Spinal cord (tissue), 10 donors: Measurements from ENCODE around the gene RPUSD1. TPM values are rescaled to one million over a fixed set of nuclear protein-coding genes. Genes with fewer than 3 reads are reported as not detected.
A peak's percentile ranks its signal among the peaks of the same experiment; 100 is the strongest.

Experiments used
- DNase-seq, 6 donors: peaks; one replicate each; pipeline versions ENCODE4 v3.0.0 to v3.0.0-alpha.2; 2013 to 2015; ENCODE audit warnings: low spot score in 6 of 6, low read depth in 4 of 6
- H3K27ac ChIP-seq: one replicate; pipeline ENCODE4 v1.5.1; 2013; ENCODE audit warnings: low read depth, low read length, control low read depth
- H3K27me3 ChIP-seq: one replicate; pipeline ENCODE4 v1.6.1; 2013; ENCODE audit warnings: low read length; ENCODE audit not compliant: control insufficient read depth, insufficient read depth
- H3K36me3 ChIP-seq: one replicate; pipeline ENCODE4 v1.6.1; 2013; ENCODE audit warnings: low read length; ENCODE audit not compliant: control insufficient read depth, insufficient read depth
- H3K4me1 ChIP-seq: one replicate; pipeline ENCODE4 v1.6.1; 2013; ENCODE audit warnings: low read length; ENCODE audit not compliant: control insufficient read depth, insufficient read depth
- H3K4me3 ChIP-seq: one replicate; pipeline ENCODE4 v1.5.1; 2013; ENCODE audit warnings: low read depth, low read length, control low read depth
- H3K9me3 ChIP-seq: one replicate; pipeline ENCODE4 v1.6.1; 2013; ENCODE audit warnings: low read length; ENCODE audit not compliant: control insufficient read depth, insufficient read depth
- WGBS: methylation state at CpG from one replicate; pipeline ENCODE4 v1.1.5; 2013; ENCODE audit warnings: missing lambda C conversion rate; ENCODE audit not compliant: insufficient coverage; 5-methylcytosine and 5-hydroxymethylcytosine counted together
- polyA plus RNA-seq, 2 donors: library from polyadenylated mRNA; unstranded; fragments of 120-200 nt; gene quantifications; one replicate each; pipeline ENCODE4 v1.2.1, GENCODE V29; 2013; ENCODE audit not compliant: insufficient read length in 2 of 2
- total RNA-seq, 2 donors: library from RNA; depleted of rRNA in 1 of 2; stranded (reverse); fragments of 120-200 nt in 1 of 2; fragments of >200 nt in 1 of 2; gene quantifications; one replicate each; pipeline versions ENCODE4 v1.2.3 to v1.2.4, GENCODE V29; 2013 to 2014
- donor health status: healthy.

The RPUSD1 gene
- total and polyA plus RNA-seq, 4 donors: 9.3 to 23.9 (median 18.6) TPM

DNA sequence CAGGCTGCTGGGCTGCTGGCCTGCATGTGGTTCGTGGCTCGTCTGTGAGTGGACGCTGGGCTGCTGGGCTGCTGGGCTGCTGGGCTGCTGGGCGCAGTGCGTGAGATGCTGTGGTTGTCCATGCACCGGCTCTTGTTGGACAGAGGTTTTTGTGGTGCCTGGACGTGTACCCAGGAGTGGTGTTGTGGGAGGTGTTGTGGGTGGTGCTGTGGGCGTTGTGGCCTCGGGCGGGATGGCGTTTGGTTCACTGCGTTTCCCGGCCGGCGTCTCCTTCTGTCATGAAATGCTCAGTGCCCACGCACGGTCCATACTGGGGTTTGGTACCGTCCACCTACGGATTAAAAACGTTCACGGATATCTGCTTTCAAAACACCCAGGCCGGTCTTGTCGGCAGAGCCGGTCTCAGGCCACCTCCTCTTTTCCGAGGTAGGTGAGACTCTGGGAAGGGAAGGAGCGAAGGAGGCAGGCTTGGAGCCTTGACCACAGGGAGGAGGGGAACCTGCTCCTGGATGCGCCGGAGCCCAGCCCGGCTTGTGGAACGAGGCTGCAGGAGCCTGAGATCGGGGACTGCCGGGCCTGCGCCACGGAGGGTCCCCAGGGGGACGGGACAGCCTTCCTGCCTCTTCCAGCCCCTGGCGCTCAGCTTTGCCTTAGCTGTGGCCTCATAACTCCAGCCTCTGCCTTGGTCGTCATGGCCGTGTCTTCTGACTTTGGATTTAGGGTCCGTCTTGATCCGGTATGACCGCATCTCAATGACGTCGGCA lies 42.1 kb upstream of the RPUSD1 start:
- 90% methylated on average over 42 of the region's 43 CpGs for WGBS
- Histone ChIP-seq H3K4me1 (peaks cover 15% of the 10 kb centered on the region), H3K27me3 (peaks cover 7% of the 10 kb centered on the region), H3K27ac (no peak overlapping the region), H3K9me3 (peaks cover 3% of the 10 kb centered on the region), H3K36me3 (peaks cover 5% of the 10 kb centered on the region), H3K4me3 (no peak overlapping the region)
- no peak for DNase-seq

- Histone ChIP-seq H3K27me3 (peaks cover 7% of the 10 kb centered on the region), H3K9me3 (no peaks in the 10 kb centered on the region), H3K36me3 (peaks cover 9% of the 10 kb centered on the region), H3K4me3 (no peak overlapping the region), H3K4me1 (peaks cover 23% of the 10 kb centered on the region), H3K27ac (no peak overlapping the region)
- no peak for DNase-seq
- WGBS: 77% methylated on average over 13 of the region's 17 CpGs
Observed at GRCh38 chr16:828891-829290, 40.7 kb upstream of the RPUSD1 start.

DNA sequence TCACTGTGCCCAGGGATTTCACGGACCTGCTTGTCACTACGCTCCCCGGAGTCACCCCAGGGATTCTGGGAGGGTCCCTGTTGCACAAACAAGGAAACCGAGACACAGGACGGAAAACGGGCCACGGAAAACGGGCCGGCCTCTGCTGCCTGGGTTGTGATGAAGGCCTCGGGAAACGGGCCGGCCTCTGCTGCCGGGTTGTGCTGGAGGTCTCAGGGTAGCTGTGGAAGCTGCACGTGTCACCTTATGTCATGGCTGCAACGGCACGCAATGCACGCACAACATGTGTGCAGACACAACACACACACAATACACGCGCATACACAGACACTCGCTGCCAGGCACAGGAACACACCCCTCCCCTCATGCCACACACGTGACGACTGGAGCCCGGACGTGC lies 39.3 kb upstream of the RPUSD1 start:
- no peak overlapping the region for H3K4me3 ChIP-seq
- no peak for DNase-seq
- peaks cover 23% of the 10 kb centered on the region for H3K4me1 ChIP-seq
- H3K36me3 ChIP-seq: peaks cover 6% of the 10 kb centered on the region
- H3K27ac ChIP-seq: no peak overlapping the region
- H3K27me3 ChIP-seq: no peaks in the 10 kb centered on the region
- 78% methylated on average over 24 of the region's 24 CpGs for WGBS
- H3K9me3 ChIP-seq: no peaks in the 10 kb centered on the region

DNA sequence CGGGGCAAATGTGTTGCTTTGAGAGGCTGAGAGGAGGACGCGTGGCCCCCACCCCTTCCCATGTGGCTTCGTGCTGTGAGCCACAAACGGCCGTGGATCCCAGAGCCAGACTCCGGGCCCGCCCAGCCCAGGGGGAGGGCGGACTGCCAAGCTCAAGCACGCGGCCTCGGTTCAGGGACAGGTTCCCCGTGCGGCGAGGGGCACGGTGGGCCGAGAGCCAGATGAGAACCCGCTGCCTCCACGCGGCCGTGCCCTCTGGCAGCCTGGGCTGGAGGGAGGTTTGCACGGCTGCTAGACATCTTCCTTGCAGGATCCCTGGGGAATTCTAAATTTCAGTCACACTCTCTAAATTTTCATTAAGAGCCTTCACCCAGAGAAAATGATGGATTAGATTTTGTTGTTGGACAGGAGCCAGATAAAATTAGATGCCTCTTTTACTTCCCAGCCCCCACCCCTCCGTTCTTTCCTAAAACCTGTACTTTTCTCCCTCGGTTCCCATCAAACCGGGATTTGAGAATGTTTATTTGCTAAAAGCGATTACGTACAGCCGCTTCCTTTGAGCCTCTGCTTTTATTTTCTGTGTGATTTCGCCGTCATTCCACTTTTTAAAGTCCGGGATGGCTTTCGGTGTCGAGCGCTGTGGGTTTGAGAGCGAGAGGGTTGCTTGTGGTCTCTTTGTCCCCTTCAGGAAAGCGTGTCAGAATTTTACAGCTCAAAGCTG lies 37.3 kb upstream of the RPUSD1 start:
- Histone ChIP-seq H3K9me3 (no peaks in the 10 kb centered on the region), H3K27ac (no peak overlapping the region), H3K36me3 (peaks cover 6% of the 10 kb centered on the region), H3K4me3 (no peak overlapping the region), H3K4me1 (peaks cover 13% of the 10 kb centered on the region), H3K27me3 (peaks cover 3% of the 10 kb centered on the region)
- peak in 2 of 6 donors; percentile 70 to 76 for DNase-seq
- 9% methylated on average over 24 of the region's 36 CpGs for WGBS

DNA sequence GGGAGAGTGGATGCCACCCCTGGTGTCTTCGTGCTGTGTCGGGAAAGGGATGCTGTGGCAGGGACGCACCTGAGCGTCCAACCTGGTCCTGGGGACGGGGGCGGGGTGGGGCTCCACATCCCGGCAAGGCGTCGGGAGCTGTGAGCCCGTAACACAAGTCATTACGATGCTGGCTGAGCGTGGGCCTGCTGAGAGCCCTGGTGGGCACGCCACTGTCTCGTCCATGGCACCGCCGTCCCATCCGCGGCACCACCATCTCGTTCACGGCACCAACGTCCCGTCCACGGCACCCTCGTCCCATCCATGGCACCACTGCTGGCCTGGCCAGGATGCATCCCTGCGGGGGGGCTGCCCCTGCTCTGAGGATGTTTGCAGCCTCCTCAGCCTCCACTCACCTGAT lies 36.4 kb upstream of the RPUSD1 start:
- Histone ChIP-seq H3K4me3 (no peak overlapping the region), H3K4me1 (peaks cover 13% of the 10 kb centered on the region), H3K9me3 (no peaks in the 10 kb centered on the region), H3K36me3 (peaks cover 6% of the 10 kb centered on the region), H3K27me3 (peaks cover 3% of the 10 kb centered on the region), H3K27ac (no peak overlapping the region)
- 89% methylated on average over 25 of the region's 25 CpGs for WGBS
- no peak for DNase-seq

GRCh38 chr16:824194-824593 lies 36.0 kb upstream of the RPUSD1 start:
- no peak overlapping the region for H3K4me3 ChIP-seq
- H3K27me3 ChIP-seq: peaks cover 3% of the 10 kb centered on the region
- no peak overlapping the region for H3K27ac ChIP-seq
- H3K9me3 ChIP-seq: no peaks in the 10 kb centered on the region
- H3K4me1 ChIP-seq: peaks cover 13% of the 10 kb centered on the region
- H3K36me3 ChIP-seq: peaks cover 6% of the 10 kb centered on the region
- DNase-seq: no peak
- 84% methylated on average over 22 of the region's 22 CpGs for WGBS

- no peak for DNase-seq
- peaks cover 13% of the 10 kb centered on the region for H3K4me1 ChIP-seq
- H3K4me3 ChIP-seq: no peak overlapping the region
- peaks cover 5% of the 10 kb centered on the region for H3K36me3 ChIP-seq
- no peaks in the 10 kb centered on the region for H3K9me3 ChIP-seq
- no peak overlapping the region for H3K27ac ChIP-seq
- 100% methylated on average over 4 of the region's 9 CpGs for WGBS
- H3K27me3 ChIP-seq: peaks cover 3% of the 10 kb centered on the region
Observed at GRCh38 chr16:822909-823297, 34.7 kb upstream of the RPUSD1 start.

- H3K9me3 ChIP-seq: no peaks in the 10 kb centered on the region
- peaks cover 18% of the 10 kb centered on the region for H3K4me1 ChIP-seq
- H3K27ac ChIP-seq: no peak overlapping the region
- 89% methylated on average over 21 of the region's 21 CpGs for WGBS
- peaks cover 3% of the 10 kb centered on the region for H3K27me3 ChIP-seq
- DNase-seq: no peak
- H3K36me3 ChIP-seq: peaks cover 4% of the 10 kb centered on the region
- no peak overlapping the region for H3K4me3 ChIP-seq
Observed at GRCh38 chr16:822174-822908, 34.2 kb upstream of the RPUSD1 start.

DNA sequence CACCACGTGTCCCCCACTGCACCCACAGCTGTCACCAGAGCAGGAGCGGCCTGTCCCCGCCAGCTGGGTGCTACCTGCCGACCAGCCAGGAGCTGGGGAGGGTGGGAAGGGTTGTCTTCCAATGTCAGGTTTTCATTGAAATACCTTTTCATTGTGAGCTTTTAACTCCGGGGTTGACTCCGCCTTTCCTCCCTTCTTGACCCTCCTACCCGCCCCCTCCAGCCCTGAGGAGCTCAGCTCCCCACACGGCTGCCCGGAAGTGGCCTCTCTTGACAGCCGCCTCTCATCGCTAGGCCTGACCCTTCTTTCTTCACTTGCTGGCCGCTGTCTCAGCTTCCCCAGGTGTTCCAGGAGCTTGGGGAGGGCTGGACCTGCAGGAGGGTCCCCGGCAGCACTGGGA lies 33.6 kb upstream of the RPUSD1 start:
- 67% methylated on average over 9 of the region's 13 CpGs for WGBS

More for the DNA sequence above, 33.6 kb upstream of the RPUSD1 start:
- Histone ChIP-seq H3K27ac (no peak overlapping the region), H3K4me3 (no peak overlapping the region), H3K4me1 (peaks cover 24% of the 10 kb centered on the region), H3K27me3 (peaks cover 3% of the 10 kb centered on the region), H3K9me3 (no peaks in the 10 kb centered on the region), H3K36me3 (peaks cover 4% of the 10 kb centered on the region)
- no peak for DNase-seq
